Neural progenitor cell (in vitro differentiated cells): ENCODE results near the gene TENT4A. TPM values are rescaled to one million over a fixed set of nuclear protein-coding genes. Genes with fewer than 3 reads are reported as not detected.

Source experiments
- DNase-seq: peaks from one replicate; pipeline ENCODE4 v3.0.0-alpha.2; 2016; ENCODE audit warnings: low spot score
- H2AFZ ChIP-seq: fragments of 200-600 bp; sonication (generic); replicated peaks from 2 replicates; pipeline ENCODE4 v1.6.1; 2016; ENCODE audit warnings: antibody characterized with exemption
- H3F3A ChIP-seq: fragments of 200-600 bp; sonication (generic); 2 replicates; pipeline ENCODE4 v1.6.1; 2016; ENCODE audit warnings: antibody characterized with exemption, low read depth
- H3K27ac ChIP-seq: fragments of 200-600 bp; sonication (generic); 2 replicates; pipeline ENCODE4 v1.5.1; 2016; ENCODE audit warnings: mild to moderate bottlenecking
- H3K27me3 ChIP-seq: fragments of 200-600 bp; sonication (generic); 2 replicates; pipeline ENCODE4 v1.6.1; 2016; ENCODE audit warnings: mild to moderate bottlenecking, moderate library complexity
- H3K36me3 ChIP-seq: fragments of 200-600 bp; sonication (generic); 2 replicates; pipeline ENCODE4 v1.5.1; 2016
- H3K4me1 ChIP-seq: fragments of 200-600 bp; sonication (generic); 2 replicates; pipeline ENCODE4 v1.6.1; 2016; ENCODE audit warnings: mixed run types
- H3K4me2 ChIP-seq: fragments of 200-600 bp; sonication (generic); 2 replicates; pipeline ENCODE4 v1.6.1; 2016
- H3K4me3 ChIP-seq: fragments of 200-600 bp; sonication (generic); 2 replicates; pipeline ENCODE4 v1.5.1; 2016
- H3K79me2 ChIP-seq: fragments of 200-600 bp; sonication (generic); 2 replicates; pipeline ENCODE4 v1.6.1; 2016; ENCODE audit warnings: low read depth
- H3K9ac ChIP-seq: fragments of 200-600 bp; sonication (generic); 2 replicates; pipeline ENCODE4 v1.6.1; 2016
- H3K9me3 ChIP-seq: fragments of 200-600 bp; sonication (generic); 2 replicates; pipeline ENCODE4 v1.5.1; 2016; ENCODE audit warnings: low read depth
- H4K20me1 ChIP-seq: fragments of 200-600 bp; sonication (generic); 2 replicates; pipeline ENCODE4 v1.6.1; 2016; ENCODE audit warnings: low read depth
- H3K27ac Mint-ChIP-seq: 3 replicates; pipeline ENCODE4 v1.8.0; 2021; ENCODE audit warnings: mixed read lengths
- H3K27me3 Mint-ChIP-seq: 2 replicates; pipeline ENCODE4 v1.8.0; 2022; ENCODE audit warnings: low read depth, mild to moderate bottlenecking, inconsistent platforms, moderate library complexity, mixed read lengths; ENCODE audit not compliant: insufficient read depth
- H3K36me3 Mint-ChIP-seq: 3 replicates; pipeline ENCODE4 v1.8.0; 2021; ENCODE audit warnings: mixed read lengths
- H3K4me1 Mint-ChIP-seq: 3 replicates; pipeline ENCODE4 v1.8.0; 2021; ENCODE audit warnings: mixed read lengths
- H3K4me3 Mint-ChIP-seq: 3 replicates; pipeline ENCODE4 v1.8.0; 2021; ENCODE audit warnings: mild to moderate bottlenecking, moderate library complexity, mixed read lengths
- H3K9me3 Mint-ChIP-seq: 3 replicates; pipeline ENCODE4 v1.8.0; 2020; ENCODE audit warnings: mixed read lengths
- EZH2 ChIP-seq: fragments of 200-600 bp; sonication (generic); IDR thresholded peaks from 2 replicates; pipeline ENCODE4 v1.6.1; 2017; ENCODE audit warnings: antibody characterized with exemption, mild to moderate bottlenecking, moderate library complexity
- EZH2phosphoT487 ChIP-seq: fragments of 200-600 bp; sonication (generic); IDR thresholded peaks from 2 replicates; pipeline ENCODE4 v1.6.1; 2017; ENCODE audit warnings: antibody characterized with exemption
- total RNA-seq: library from RNA; depleted of rRNA; stranded (reverse); fragments of >200 nt; gene quantifications from 2 replicates; pipeline ENCODE4 v1.2.3, GENCODE V29; 2015; ENCODE audit warnings: low replicate concordance
- TF ChIP-seq, protein P1 (sequence below): fragments of 200-600 bp; sonication (generic); IDR thresholded peaks from 2 replicates; pipeline ENCODE4 v1.5.1; 2017; ENCODE audit warnings: antibody characterized with exemption, mild to moderate bottlenecking

Gene TENT4A
- total RNA-seq, 1 donor from 2014 or later: 20.9 TPM

DNA sequence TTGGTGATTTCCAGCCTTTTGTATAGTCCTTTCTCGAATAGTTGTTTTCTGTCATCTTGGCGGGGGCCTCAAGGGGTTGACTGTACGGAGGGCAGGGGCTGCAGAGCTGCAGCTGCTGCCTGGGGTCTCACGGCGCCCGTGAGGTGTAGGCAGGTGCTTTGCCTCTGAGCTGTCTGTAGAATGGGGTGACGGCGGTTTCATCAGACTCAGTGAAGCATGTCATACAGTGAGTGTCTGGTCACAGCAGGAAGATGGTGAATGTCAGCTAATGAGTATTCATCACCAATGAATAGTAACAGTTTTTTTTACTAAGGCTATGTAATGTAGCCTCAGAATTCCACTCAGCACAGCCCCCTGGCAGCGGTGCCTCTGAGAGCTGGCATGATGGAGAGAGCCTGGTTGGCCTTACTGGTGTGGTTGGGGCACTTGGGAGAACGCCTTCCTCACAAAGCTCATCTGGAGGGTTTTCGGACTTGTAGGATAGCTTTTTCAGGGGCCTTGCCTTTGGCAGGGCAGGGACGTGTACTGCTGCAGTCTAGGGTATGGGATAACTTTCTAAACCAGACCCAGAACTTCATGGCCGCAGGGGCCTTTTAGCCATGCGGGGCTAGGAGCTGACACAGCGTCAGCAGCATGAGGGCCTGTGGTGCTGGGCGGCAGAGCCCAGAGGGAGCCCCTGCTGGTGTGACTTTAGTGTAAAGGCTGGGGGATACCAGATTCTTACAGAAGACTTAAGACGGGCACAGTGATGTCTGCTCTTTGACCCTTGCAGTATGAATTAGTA, 15.0 kb downstream of the TENT4A start:
- no peak overlapping the region for H3K9ac ChIP-seq
- no peak for TF ChIP-seq EZH2
- TF ChIP-seq, protein P1, sequence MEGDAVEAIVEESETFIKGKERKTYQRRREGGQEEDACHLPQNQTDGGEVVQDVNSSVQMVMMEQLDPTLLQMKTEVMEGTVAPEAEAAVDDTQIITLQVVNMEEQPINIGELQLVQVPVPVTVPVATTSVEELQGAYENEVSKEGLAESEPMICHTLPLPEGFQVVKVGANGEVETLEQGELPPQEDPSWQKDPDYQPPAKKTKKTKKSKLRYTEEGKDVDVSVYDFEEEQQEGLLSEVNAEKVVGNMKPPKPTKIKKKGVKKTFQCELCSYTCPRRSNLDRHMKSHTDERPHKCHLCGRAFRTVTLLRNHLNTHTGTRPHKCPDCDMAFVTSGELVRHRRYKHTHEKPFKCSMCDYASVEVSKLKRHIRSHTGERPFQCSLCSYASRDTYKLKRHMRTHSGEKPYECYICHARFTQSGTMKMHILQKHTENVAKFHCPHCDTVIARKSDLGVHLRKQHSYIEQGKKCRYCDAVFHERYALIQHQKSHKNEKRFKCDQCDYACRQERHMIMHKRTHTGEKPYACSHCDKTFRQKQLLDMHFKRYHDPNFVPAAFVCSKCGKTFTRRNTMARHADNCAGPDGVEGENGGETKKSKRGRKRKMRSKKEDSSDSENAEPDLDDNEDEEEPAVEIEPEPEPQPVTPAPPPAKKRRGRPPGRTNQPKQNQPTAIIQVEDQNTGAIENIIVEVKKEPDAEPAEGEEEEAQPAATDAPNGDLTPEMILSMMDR: no peak
- no peak for TF ChIP-seq EZH2phosphoT487
- H3K9me3 ChIP-seq: no peaks in the 10 kb centered on the region
- peaks cover 29% of the 10 kb centered on the region for H3K4me1 ChIP-seq
- Mint-ChIP-seq H3K27me3 (no peaks in the 10 kb centered on the region), H3K4me3 (no peak overlapping the region), H3K36me3 (peaks cover 17% of the 10 kb centered on the region), H3K9me3 (no peaks in the 10 kb centered on the region), H3K4me1 (peaks cover 84% of the 10 kb centered on the region), H3K27ac (peak overlapping the region; percentile 90)
- peak overlapping the region; percentile 45 for H3K4me2 ChIP-seq
- peaks cover 100% of the 10 kb centered on the region for H3K79me2 ChIP-seq
- peak; percentile 27 for DNase-seq
- H3K27ac ChIP-seq: no peak overlapping the region
- H2AFZ ChIP-seq: no peak overlapping the region
- no peaks in the 10 kb centered on the region for H3F3A ChIP-seq
- no peaks in the 10 kb centered on the region for H3K27me3 ChIP-seq
- peaks cover 100% of the 10 kb centered on the region for H4K20me1 ChIP-seq
- no peaks in the 10 kb centered on the region for H3K36me3 ChIP-seq
- no peak overlapping the region for H3K4me3 ChIP-seq

- H2AFZ ChIP-seq: no peak overlapping the region
- no peaks in the 10 kb centered on the region for H3K9me3 ChIP-seq
- no peaks in the 10 kb centered on the region for H3K36me3 ChIP-seq
- H3F3A ChIP-seq: no peaks in the 10 kb centered on the region
- peaks cover 83% of the 10 kb centered on the region for H3K4me1 Mint-ChIP-seq
- H3K4me3 Mint-ChIP-seq: no peak overlapping the region
- TF ChIP-seq EZH2phosphoT487: no peak
- no peak for TF ChIP-seq EZH2
- TF ChIP-seq, protein P1: no peak
- no peaks in the 10 kb centered on the region for H3K27me3 Mint-ChIP-seq
- no peaks in the 10 kb centered on the region for H3K27me3 ChIP-seq
- H3K36me3 Mint-ChIP-seq: peaks cover 19% of the 10 kb centered on the region
- peak overlapping the region; percentile 45 for H3K4me2 ChIP-seq
- no peak overlapping the region for H3K9ac ChIP-seq
- H3K27ac Mint-ChIP-seq: no peak overlapping the region
- H3K4me1 ChIP-seq: peaks cover 29% of the 10 kb centered on the region
- DNase-seq: no peak
- no peak overlapping the region for H3K27ac ChIP-seq
- no peak overlapping the region for H3K4me3 ChIP-seq
- peaks cover 100% of the 10 kb centered on the region for H3K79me2 ChIP-seq
- H4K20me1 ChIP-seq: peaks cover 100% of the 10 kb centered on the region
- H3K9me3 Mint-ChIP-seq: no peaks in the 10 kb centered on the region
Observed at GRCh38 chr5:6728795-6729183, 15.6 kb downstream of the TENT4A start.

DNA sequence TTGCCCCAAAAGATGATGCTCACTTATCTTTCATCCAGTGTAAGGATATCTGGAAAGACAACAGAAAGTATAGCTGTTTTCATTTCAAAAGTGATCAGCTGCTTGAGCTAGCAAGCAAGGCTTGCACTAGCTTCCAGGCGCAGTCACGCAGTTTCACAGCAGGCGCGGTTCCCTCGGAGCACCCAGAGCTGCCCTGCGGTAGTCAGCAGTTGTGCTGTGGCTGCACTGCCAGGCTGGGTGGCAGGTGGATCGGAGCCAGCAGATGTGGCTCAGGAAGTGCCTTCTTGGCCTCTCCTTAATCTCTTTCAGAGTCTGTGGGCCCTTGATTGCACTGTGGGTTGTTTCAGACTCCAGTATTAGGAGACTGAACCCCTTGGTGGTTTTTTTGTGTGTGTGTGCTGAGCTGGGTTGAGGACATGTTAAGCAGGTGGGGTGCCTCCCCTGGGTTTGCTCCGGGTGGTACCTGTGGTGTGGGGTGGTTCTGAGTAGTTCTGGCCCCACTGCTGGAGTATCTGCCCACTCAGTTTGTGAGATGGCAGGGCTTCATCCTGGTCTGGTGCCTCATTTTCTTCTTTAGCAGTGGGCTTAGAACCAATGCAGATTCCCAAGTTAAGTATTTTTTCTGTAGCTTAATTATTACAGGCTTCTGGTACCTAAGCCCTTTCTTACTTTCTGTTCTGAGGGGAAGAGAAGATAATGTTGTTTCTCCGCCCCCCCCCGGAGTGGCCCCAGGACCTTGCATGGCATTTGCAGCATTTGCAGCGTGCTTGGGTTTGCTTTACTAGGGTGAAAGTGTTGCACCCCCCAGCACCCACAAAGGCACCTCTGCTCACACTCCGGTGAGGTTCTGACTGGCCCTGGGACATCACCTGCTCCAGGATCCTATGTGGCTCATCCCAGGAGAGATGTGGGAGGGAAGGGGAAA, 16.4 kb downstream of the TENT4A start:
- Mint-ChIP-seq H3K9me3 (no peaks in the 10 kb centered on the region), H3K36me3 (peaks cover 17% of the 10 kb centered on the region), H3K4me1 (peaks cover 76% of the 10 kb centered on the region), H3K4me3 (no peak overlapping the region), H3K27ac (no peak overlapping the region), H3K27me3 (no peaks in the 10 kb centered on the region)
- peaks cover 100% of the 10 kb centered on the region for H4K20me1 ChIP-seq
- DNase-seq: no peak
- no peaks in the 10 kb centered on the region for H3F3A ChIP-seq
- no peak overlapping the region for H2AFZ ChIP-seq
- peaks cover 29% of the 10 kb centered on the region for H3K4me1 ChIP-seq
- no peak for TF ChIP-seq EZH2phosphoT487
- no peak for TF ChIP-seq EZH2
- TF ChIP-seq, protein P1: no peak
- H3K4me2 ChIP-seq: no peak overlapping the region
- no peaks in the 10 kb centered on the region for H3K27me3 ChIP-seq
- H3K9ac ChIP-seq: no peak overlapping the region
- no peak overlapping the region for H3K27ac ChIP-seq
- H3K36me3 ChIP-seq: no peaks in the 10 kb centered on the region
- H3K4me3 ChIP-seq: no peak overlapping the region
- peaks cover 100% of the 10 kb centered on the region for H3K79me2 ChIP-seq
- H3K9me3 ChIP-seq: no peaks in the 10 kb centered on the region
